HG02885 (cell line): ENCODE measurements around the gene HS2ST1.
A peak's percentile ranks its signal among the peaks of the same experiment; 100 is the strongest.
"Not testable (repeated sequence)": the region's sequence is repeated elsewhere in the genome, so short reads cannot be mapped to it uniquely, and the experiment has no call there.

Experiments
- ATAC-seq: cut with Tn5 transposase; IDR thresholded peaks from one replicate; pipeline ENCODE4 v1.9.1; 2021; ENCODE audit warnings: mild to moderate bottlenecking; ENCODE audit not compliant: unreplicated experiment, poor library complexity

Gene HS2ST1

GRCh38 chr1:86924324-86924960 lies 10.0 kb downstream of the HS2ST1 start:
- no peak for ATAC-seq

GRCh38 chr1:86925742-86926141 lies 11.3 kb downstream of the HS2ST1 start:
- no peak for ATAC-seq

GRCh38 chr1:86926883-86927282 lies 12.4 kb downstream of the HS2ST1 start:
- no peak for ATAC-seq

GRCh38 chr1:86928819-86929218 lies 14.4 kb downstream of the HS2ST1 start:
- ATAC-seq, result no peak

- ATAC-seq, result no peak
These were observed 18.6 kb downstream of the HS2ST1 start for GRCh38 chr1:86933051-86933450.

- ATAC-seq, result no peak
These were observed 19.3 kb downstream of the HS2ST1 start for GRCh38 chr1:86933562-86934377.

DNA sequence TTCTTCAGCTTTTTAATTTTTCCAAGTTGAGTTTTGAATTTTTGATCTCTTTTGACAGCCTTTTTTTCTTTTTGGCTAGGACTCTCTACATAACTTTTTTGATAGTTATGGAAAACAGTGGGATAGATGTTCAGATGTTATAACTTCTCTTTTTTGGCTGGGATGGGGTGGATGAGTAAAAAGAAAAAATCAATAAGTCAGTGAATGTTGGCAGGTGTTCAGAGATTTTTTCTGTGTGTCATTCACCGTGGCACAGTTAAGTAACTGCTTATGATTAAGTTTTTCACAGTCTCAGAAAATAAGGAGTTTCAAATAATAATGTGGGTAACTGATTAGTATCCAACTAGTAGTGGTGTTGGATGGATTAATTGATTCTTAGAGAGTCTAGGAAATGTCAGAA lies 24.0 kb downstream of the HS2ST1 start:
- ATAC-seq, result no peak

DNA sequence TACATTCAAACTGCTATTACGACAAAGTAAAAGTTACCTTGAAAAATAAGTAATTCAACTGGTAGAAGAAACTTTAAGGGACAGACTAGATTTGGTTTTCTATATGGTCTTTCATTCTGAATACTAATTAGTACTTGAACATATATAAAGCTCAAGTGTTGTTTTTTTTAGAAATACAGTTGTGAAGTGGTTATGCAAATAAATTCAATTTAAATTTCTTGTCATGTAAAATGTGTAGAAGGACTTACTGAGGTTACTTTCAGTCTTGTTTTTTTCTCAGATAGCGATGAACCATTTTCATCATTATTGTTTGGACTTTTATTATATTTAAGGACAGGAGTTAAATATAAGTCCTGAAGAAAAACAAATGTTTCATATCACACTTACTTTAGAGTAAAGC lies 24.4 kb downstream of the HS2ST1 start:
- peak; percentile 46 for ATAC-seq

DNA sequence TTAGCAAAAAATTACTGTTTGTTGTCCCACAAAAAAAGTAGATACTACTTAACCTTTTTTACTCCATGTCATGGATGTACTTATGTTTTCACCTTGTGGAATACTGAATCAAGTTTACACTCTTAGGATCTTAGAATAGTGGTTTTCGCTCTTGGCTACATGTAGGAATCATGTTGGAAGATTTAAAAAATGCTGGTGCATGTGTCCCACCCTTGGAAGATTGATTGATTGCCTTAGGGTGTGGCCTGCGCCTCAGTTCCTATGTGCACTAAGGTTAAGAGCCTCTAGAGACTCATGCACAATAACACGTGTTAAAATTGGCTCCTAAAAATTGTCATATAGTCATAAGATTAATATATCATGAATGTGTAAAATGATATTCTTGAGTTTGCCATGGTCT lies 25.0 kb downstream of the HS2ST1 start:
- no peak for ATAC-seq

- no peak for ATAC-seq
These were observed 26.2 kb downstream of the HS2ST1 start for GRCh38 chr1:86940599-86940998.

DNA sequence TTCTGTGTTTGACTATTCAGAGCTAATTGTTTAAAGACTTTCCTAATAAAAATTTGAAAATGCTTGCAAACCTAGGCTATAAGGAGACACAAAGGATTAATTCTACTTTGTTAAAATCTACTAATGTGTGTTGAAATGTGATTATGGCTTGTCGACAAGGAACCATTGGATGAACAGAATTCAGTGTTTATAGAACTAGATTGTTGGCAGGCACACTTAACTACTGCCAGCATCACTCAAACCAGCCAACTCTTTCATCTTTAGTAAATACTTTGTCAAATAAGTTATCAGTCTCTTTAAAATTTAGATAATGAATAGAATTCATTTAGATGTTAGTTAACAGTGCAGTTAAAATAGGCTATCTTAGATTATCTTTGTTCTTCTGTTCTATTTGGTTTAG lies 27.6 kb downstream of the HS2ST1 start:
- ATAC-seq, result no peak

GRCh38 chr1:86942743-86943142 lies 28.3 kb downstream of the HS2ST1 start:
- no peak for ATAC-seq

GRCh38 chr1:86948212-86948611 lies 33.8 kb downstream of the HS2ST1 start:
- ATAC-seq, result no peak

- ATAC-seq, result no peak
These were observed 36.4 kb downstream of the HS2ST1 start for GRCh38 chr1:86950712-86951419.

- ATAC-seq, result no peak
These were observed 37.0 kb downstream of the HS2ST1 start for GRCh38 chr1:86951430-86951829.

DNA sequence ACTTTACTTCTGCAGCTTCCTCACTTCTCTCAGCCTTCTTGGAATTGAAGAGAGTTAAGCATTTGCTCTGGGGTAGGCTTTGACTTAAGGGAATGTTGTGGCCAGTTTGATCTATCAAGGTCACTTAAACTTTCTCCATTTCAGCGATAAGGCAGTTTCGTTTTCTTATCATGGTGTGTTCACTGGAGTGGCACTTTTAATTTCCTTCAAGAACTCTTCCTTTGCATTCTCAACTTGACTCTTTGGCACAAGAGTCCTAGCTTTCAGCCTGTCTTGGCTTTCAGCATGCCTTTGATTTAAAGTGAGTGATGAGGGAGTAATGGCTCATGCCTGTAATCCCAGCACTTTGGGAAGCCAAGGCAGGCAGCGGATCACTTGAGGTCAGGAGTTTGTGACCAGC lies 38.7 kb downstream of the HS2ST1 start:
- no peak for ATAC-seq

- no peak for ATAC-seq
These were observed 41.2 kb downstream of the HS2ST1 start for GRCh38 chr1:86955678-86956077.

DNA sequence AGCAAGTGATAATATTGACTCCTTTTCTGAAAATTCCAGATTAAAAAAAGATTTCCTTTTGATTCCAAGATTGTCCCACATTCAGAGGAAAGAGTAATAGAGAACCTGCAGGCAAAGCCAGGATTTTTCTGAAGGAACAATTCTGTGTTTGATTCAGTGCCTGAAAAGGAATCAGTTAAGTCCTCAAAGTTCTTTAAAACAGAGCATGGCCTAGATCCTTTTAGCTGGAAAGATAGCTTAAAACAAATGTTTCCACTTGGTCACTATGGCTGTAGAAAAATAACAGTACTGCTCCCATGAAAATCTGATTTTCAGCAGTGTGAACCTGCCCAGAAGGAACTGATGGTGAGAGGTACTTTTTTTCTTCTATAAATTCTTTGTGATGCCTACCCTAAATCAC lies 41.8 kb downstream of the HS2ST1 start:
- ATAC-seq, result no peak

DNA sequence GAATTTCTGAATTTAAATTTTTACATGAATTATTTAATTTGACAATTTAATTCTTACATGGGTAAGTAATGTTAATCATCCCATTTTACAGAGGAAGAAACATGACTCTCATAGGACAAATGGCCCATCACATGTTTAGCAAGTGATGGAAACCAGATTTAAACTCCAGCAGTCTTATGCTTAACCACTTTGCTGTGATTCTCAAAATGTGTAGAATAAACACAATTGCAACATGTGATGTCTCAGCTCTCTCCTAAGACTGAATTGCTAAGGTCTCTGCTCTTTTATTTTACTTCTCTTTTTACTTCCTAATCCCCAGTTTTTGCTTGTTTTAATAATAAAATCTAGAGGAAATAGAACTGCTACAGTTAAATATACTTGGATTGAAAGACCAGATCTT lies 42.8 kb downstream of the HS2ST1 start:
- ATAC-seq, result no peak

- ATAC-seq, result no peak
These were observed 46.1 kb downstream of the HS2ST1 start for GRCh38 chr1:86960548-86960947.

DNA sequence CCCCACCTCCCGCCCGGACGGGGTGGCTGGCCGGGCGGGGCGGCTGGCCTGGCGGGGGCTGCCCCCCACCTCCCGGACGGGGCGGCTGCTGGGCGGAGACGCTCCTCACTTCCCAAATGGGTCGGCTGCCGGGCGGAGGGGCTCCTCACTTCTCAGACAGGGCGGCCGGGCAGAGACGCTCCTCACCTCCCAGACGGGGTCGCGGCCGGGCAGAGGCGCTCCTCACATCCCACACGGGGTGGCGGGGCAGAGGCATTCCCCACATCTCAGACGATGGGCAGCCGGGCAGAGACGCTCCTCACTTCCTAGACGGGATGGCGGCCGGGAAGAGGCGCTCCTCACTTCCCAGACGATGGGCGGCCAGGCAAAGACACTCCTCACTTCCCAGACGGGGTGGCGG lies 49.4 kb downstream of the HS2ST1 start:
- not testable (repeated sequence) for ATAC-seq
